Islet precursor cell (in vitro differentiated cells): ENCODE data around the gene FAM53A.

Experiments
- DNase-seq: peaks from one replicate; pipeline ENCODE4 v3.0.0-alpha.2; 2018

FAM53A gene, protein sequence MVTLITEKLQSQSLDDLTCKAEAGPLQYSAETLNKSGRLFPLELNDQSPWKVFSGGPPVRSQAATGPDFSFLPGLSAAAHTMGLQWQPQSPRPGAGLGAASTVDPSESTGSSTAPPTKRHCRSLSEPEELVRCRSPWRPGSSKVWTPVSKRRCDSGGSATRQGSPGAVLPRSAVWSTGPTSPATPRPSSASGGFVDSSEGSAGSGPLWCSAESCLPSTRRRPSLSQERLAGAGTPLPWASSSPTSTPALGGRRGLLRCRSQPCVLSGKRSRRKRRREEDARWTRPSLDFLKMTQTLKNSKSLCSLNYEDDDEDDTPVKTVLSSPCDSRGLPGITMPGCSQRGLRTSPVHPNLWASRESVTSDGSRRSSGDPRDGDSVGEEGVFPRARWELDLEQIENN

DNA sequence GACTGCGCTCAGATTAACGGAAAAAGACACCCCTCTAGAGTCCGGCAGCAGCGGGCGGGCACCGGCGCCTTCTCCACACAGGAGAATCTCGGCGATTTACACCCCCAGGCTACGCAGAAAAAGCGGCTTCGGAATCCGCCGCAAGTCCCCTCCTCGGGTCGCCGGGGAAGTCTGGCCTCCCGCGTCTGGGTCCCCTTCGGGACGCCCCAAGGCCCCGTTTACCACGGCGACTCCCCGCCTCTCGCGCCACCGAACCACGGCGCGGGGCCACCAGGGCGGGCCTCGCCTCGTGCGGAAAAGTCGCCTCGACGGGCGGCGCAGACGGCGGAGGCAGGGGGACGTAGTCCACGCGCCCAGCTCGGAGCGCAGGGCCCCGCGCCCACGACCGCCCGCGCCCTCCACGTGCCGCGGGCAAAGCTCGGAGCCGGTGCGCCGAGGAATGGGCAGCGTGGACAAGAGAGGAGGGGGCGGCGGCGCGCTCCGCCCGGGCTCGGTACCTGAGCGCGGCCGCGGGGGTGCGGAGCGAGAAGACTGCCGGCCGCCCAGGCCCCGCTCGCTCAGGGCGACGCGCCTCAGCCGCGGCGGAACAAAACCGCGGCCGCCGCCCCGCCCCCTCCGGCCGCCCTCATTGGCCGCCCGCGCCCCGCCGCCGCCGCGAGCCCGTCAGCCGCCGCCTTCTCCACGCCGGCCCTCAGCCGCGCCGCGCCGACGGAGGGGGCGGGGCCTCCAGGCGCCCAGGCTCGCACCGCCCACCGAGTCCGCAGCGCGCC is at the start of gene FAM53A:
TSS of gene FAM53A (minus strand) at position 578 of the 770 bp plus-strand sequence. CDS start 15,572 bp downstream, outside the sequence.
- peak; percentile 93 for DNase-seq

DNA sequence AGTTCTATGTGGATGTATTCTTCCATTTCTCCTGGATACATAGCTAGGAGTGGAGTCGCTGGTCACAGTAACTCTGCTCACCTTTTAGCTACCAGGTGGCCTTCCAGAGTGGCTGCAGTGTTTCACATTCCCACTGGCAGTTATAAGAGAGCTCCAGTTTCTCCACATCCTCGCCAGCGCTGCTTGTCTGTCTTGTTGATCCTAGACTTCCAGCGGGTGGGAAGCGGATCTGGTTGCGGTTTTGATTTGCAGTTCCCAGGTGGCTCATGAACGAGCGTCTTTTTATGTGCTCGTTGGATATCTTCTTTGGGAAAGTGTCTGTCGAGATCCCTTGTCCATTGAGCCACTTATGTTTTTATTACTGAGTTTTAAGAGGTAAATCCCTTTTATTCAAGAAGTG is 48.8 kb upstream of the FAM53A start:
- no peak for DNase-seq

DNA sequence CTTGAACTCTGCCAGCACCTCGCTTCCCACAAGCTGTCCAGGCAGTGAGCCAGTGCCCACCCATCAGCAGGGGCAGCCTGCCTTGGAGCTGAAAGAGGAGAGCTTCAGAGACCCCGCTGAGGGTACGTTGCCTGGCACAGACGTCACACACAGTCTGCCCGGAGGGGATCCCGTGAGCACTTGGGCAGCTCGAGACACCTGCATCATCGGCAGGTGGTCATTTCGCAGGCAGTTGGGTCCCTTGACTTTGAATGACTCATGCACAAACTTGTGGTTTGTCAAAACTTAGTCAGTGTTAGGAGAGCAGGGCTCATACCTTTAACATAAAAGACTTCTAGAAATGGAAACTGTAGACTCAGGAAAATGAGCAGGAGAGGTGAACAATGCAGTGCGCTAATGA is 47.1 kb upstream of the FAM53A start:
- DNase-seq = no peak

DNA sequence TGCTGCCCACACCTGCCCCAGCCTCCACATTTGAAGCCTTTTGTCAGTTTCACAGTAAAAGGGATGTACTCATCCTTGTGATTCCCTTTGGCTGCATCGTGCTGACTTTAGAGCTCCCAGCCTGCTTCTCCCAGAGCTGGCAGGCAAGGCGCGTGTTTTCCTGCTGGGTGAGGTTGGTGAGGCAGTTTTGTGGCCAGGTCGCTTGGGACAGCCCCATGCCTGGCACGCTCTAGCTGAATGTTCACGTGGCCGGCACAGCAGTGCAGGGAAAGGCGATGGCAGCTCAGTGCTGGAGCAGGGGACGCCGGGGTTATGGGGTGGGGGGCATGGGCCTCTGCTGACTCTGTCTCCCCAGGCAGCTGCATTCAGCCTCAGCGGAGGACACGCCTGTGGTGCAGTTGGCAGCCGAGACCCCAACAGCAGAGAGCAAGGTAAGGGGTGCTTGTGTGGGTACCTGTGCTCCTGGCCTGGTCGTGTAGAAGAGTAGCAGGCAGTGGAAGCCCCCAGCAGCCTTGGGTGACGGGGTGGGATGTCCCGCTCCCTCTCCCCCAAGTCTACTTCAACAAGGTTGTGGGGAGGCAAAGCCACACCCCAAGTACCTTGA is 46.5 kb upstream of the FAM53A start:
- peak; percentile 45 for DNase-seq

DNA sequence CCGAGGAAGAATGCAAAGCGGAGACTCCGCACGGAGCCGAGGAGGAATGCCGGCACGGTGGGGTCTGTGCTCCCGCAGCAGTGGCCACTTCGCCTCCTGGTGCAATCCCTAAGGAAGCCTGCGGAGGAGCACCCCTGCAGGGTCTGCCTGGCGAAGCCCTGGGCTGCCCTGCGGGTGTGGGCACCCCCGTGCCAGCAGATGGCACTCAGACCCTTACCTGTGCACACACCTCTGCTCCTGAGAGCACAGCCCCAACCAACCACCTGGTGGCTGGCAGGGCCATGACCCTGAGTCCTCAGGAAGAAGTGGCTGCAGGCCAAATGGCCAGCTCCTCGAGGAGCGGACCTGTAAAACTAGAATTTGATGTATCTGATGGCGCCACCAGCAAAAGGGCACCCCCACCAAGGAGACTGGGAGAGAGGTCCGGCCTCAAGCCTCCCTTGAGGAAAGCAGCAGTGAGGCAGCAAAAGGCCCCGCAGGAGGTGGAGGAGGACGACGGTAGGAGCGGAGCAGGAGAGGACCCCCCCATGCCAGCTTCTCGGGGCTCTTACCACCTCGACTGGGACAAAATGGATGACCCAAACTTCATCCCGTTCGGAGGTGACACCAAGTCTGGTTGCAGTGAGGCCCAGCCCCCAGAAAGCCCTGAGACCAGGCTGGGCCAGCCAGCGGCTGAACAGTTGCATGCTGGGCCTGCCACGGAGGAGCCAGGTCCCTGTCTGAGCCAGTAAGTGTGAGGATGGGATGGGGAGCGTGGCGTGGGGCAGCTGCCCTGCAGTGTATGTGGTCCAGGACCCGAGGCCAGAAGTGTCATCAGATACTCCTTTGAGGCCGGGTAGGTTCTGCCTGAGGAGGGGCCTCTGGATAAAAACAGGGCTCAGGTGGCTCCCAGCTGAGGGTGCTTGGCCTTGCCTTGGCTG is 44.2 kb upstream of the FAM53A start:
- no peak for DNase-seq

DNA sequence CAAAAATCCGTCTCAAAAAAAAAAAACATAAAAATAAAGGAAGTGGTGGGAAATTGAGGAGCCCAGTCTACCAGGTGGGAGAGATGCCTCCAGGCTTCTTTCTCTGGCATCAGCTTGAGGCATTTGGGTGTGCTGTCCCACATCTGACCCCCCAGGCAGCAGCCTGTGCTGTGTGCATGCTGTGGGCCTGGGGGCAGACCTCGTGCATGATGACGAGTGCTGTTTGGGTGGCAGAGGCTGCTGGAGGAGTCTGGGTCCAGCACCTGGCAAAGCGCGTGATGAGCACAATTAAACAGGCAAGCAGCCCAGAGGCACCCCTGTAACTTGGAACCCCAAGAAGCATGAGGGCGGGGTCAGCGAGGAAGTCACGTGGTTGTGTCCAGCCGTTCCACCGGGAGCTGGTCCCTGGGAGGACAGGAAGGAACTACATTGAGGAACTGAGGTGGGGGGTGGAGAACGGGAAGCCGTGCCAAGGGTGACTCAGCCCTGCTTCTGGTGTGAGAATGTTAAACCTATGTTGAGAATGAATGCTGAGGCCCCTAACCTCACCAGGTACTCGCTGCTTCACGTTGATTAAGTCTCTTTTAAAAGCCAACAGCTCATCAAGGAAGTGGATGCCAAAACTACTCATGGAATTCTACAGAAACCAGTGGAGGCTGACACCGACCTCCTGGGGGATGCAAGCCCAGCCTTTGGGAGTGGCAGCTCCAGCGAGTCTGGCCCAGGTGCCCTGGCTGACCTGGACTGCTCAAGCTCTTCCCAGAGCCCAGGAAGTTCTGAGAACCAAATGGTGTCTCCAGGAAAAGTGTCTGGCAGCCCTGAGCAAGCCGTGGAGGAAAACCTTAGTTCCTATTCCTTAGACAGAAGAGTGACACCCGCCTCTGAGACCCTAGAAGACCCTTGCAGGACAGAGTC is 43.3 kb upstream of the FAM53A start:
- no peak for DNase-seq

DNA sequence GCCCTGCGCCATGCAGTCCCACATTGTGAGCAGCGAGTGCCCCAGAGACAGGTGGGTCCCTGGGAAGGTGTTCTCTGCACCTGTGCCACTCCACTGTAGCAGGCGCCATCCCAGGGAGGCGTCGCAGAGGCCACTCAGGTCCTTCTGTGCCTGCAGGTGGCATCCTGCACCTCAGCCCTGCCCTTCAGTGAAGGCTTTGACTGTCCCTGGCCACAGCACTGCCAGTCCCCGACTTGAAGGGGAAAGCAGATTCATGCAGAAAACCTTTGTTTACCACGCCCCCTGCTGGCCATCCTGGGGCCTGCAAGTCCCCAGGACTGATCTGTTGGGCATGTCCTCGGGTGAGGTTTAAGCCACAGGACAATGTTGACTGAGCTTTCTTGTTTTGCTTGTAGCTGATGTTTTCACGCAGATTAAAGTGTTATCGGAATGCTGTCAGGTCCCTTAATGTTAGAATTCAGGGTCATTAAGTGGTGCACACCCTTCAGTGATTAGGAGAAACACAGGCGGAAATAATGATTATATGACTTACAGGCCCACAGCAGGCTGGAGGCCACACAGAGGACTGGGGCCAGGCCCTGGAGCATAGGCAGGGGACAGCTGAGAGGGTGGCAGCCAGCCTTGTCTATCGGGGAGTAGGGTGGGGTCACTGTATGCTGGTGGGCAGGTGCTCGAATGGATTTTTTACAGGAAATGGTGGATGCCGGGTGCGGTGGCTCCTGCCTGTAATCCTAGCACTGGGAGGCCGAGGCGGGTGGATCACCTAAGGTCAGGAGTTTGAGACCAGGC is 42.2 kb upstream of the FAM53A start:
- DNase-seq = peak; percentile 96

DNA sequence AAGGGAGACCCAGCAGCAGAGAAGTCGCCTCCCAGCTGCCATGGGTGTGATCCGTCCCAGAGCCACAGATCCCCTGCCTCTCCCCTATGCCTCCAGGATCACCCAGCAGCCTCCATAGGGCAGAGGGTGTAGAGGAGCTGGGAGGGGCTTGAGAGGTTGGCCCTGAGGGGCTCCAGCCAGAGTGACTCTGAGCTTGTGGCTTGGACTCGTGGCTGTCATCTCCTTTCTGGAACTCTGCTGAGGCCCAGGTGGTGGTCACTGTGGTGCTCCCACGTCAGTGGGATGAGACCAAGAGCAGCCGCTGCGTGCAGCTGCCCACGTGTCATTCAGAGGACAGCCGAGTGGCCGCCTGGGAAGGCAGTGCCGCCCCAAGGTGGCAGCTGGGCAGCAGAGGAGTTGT is 41.4 kb upstream of the FAM53A start:
- no peak for DNase-seq

DNA sequence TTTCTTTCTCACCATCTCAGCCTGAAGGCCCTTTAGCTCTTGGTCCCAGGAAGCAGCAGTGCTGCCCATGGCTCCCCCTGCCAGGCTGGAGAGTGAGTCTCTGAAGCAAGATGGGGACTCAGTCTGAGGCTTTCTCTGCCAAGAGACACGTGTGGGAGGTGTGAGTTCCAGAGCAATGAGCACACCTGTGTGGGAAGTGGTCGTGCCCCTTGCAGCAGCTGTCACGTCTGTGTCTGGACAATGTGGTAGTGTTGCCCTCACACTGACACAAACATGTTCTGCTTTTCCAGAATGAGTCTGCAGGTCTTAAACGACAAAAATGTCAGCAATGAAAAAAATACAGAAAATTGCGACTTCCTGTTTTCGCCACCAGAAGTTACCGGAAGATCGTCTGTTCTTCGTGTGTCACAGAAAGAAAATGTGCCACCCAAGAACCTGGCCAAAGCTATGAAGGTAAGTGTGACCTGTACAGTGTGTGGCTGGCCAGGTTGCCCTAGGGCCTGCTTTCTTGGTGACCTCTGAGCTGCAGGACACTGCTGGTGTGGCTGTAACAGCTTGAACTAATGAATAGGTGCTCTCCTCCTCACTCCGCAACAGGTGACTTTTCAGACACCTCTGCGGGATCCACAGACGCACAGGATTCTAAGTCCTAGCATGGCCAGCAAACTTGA is 39.2 kb upstream of the FAM53A start:
- no peak for DNase-seq

DNA sequence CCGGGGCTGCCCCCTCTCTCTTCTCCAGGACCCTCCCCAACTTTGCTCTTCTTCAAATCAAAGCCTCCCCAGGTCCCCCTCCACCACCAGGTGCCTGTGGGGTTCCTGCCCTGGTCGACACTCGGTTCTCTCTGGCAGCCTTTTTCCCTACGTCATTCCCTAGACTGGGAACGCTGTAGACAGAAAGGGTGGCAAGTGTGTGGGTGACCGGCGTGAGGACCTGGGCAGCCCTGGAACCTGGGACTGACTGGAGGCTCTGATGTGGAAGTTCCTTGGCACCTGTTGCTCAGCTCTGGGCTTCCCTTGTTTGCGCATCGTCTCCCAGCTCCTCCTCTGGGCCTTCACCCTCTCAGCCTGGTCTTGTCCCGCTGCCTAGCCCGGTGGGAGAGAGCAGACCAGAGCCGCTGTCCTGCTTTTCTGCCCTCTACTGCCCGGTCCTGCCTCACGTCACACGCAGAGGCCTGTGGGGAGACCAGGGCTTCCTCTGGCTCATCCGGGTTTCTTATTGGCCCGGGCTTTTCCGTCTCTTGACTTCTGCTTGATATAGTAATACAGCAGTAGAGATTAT is 38.5 kb upstream of the FAM53A start:
- no peak for DNase-seq

DNA sequence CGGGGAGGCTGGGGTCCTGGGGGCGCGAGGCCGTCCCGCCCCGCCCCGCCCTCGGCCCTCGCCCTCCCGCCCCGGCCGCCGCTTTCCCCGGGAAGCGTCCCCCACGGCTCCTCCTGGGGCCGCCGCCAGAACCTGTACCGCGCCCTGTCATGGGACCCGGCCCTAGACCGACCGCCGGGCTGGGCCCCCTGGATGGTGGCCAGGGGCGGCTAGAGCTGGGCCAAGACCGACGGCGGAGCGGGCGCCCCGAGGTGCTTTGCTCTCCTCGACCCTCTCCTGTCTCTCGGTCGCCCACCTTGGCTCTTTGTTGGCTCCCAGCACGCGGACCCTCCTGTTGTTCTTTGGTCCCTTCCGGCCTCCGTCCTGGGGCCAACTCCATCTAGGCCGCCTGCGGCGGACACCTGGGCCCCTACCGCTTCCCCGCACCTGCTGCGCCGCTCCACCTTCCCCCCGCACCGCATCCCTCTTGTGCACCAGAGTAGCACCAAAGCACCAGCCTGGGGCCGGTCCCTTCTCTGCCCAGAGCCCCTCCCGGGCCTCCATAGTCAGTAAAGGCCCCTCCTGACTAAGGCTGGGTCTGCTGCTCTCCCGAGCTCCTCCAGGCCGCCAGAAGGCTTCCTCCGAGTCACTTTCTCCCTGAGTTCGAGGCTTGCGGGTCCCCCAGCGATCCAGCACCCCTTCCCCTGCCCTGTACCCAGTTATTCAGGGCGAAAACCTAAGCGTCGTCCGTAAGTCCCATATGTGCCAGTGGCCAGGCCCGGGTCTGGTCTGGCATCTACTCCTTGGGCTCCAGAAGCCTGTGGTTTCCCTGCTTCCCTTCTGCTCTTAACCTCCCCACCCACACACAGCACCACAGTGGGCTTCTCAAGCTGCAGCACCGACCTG is 37.8 kb upstream of the FAM53A start:
- DNase-seq = no peak

DNA sequence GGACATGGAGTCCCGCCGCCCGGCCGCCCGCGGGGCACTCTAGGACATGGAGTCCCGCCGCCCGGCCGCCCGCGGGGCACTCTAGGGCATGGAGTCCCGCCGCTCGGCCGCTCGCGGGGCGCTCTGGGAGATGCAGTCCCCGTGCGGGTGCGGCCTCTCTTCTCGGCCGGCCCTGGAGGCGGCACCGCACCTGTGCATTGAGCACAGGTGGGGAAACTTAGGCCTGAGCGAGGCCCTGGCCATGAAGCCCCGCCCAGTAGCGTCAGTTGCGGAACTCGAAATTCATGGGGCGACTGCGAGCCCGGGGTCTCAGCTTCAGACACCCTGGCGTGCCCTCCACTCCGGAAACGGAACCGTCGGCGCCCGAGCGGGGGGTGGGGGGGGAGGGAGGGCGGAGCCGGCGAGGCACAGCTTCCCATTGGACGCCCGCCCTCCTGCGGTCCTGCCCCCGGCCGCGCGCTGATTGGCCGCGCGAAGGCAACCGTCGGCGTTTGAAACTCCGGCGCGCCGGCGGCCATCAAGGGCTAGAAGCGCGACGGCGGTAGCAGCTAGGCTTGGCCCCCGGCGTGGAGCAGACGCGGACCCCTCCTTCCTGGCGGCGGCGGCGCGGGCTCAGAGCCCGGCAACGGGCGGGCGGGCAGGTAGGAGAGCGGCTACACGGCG is 37.0 kb upstream of the FAM53A start, which contains the start of the genes TACC3 and TMEM129:
TSS of gene TACC3 (plus strand) at position 519 of the 663 bp plus-strand sequence. CDS start 1,901 bp downstream, outside the sequence.
TSS of gene TMEM129 (minus strand) at position 321 of the 663 bp plus-strand sequence. CDS start 486 bp downstream, outside the sequence.
- peak; percentile 98 for DNase-seq

DNA sequence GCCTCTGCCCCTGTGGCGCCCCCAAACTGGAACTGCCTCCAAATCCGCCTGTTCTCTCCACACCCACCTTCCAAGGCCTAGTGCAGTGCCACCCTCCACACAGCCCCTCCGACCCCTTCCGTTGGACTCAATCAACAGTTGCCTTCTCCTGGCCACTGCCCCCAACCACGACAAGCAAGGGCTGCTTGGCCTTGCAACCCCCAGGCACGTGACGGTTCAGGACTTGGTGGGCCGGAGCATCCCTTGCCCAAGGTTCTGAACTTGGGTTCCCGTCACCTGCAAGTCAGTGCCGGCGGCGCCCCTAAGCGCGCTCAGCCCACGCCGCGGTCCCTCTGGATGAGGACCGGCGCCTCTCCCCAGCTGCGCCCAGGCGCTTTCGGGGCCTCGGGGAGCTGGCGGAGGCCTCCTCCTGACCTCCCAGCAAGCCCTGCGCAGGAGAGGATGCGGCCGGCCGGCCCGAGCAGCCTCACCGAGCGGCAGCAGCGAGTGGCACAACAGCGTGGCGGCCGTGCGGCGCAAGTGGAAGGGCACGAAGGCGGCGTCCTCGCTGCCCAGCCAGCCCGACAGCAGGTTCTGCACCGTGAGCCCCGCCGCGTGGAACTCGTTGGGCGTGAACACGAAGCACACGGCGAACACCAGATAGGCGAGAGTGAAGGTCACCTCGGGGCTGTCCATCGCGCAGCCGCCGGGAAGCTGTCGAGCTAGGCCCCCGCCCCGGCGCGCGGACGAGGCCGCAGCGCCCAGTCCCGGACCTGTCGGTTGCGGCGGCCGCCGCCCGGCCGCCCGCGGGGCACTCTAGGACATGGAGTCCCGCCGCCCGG is 36.3 kb upstream of the FAM53A start:
- DNase-seq = no peak

DNA sequence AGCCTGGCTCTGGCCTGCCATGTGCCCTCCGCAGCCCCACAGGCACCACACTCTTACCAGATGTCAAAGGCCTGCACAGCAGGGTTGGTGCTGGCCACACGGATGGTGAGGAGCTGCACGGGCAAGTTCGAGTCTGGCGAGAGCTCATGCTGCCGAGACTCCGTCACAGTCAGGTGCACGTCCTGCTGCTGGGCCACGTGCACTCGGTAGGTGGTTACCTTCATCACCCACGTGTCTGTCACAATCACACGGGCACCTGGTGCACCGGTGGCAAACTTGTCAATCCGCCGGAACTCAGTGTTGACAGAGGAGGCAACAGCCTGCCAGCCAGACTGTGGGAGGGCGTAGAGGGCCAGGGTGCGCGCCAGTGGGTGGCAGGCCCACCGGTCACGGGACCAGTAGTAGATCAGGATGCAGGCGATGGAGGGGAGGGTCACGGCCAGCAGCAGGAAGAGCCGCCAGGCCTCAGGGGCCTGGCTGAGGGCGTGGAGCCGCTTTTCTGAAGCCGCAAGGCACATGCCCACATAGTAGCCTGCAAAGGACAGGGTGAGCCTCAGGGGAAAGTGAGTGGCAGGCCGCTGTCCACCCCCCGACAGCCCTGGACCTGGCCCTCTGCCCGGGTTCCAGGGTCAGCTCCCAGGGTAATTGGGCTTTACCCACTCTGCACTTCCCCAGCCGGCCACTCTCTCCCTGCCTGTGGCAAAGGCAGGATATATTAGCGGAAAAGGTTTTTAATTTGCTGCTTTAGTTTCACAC is 34.2 kb upstream of the FAM53A start:
- DNase-seq = no peak

DNA sequence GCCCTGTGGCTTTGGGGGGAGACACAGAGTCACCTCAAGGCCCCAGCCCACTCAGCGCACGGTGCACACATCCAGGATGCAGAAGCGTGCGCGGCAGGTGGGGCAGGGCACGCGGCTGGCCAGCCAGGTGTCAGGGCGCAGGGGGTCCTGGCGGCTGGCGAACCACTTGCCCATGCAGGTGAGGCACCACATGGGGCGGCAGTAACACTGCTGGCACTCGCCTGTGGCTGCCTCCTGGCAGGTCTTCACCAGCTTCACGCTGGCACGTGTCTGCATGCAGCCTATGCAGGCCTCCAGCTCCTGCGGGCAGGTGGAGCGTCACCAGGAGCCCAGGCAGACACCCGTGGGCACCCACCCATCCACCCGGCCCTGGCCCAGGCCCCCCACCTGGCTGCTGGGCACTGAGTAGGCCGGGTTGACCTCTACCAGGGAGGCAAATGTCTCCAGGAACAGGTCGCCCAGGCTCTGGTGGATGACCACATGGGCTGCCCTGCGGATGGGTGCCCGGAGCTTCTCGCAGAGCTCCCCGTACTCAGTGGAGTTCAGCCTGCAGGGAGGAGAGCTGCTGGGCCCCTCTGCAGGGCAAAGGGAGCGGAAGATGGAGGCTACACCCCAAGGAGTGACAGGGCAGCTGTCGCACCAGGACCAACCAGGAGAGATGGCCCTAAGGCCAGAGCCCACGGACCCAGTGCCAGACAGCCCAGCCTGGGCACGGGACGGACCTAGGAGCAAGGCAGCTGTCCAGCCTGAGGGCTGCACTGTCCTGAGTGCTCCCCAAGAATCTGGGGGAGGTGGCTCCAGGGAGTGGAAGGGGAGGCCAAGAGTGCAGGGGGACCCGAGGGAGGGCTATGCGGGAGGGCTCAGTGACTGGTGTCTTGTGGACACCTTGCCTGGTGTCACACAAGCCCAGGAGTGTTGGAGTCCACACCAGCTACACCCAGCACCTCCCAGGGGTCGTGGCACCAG is 33.3 kb upstream of the FAM53A start:
- no peak for DNase-seq
